AG08395 (cell line): ENCODE measurements around the gene CPED1.
"Not testable (repeated sequence)": the region's sequence is repeated elsewhere in the genome, so short reads cannot be mapped to it uniquely, and the experiment has no call there.

ENCODE experiments used
- DNase-seq: peaks from one replicate; pipeline ENCODE4 v3.0.0; 2012; ENCODE audit warnings: mixed read lengths, low spot score

Gene CPED1

GRCh38 chr7:121286186-121286585, 297.7 kb downstream of the CPED1 start:
- no peak for DNase-seq

- DNase-seq: peak; percentile 44
Measured at GRCh38 chr7:121286742-121287734, 298.5 kb downstream of the CPED1 start.

- DNase-seq: peak; percentile 50
Measured at GRCh38 chr7:121288894-121289293, 300.4 kb downstream of the CPED1 start.

DNA sequence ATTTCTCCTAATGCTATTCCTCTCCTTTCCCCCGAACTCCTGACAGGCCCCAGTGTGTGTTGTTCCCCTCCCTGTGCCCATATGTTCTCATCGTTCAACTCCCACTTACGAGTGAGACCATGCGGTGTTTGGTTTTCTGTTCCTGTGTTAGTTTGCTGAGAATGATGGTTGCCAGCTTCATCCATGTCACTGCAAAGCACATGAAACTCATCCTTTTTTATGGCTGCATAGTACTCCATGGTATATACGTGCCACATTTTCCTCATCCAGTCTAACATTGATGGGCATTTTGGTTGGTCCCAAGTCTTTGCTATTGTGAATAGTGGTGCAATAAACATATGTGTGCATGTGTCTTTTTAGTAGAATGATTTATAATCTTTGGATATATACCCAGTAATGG, 301.4 kb downstream of the CPED1 start:
- DNase-seq: not testable (repeated sequence)

DNA sequence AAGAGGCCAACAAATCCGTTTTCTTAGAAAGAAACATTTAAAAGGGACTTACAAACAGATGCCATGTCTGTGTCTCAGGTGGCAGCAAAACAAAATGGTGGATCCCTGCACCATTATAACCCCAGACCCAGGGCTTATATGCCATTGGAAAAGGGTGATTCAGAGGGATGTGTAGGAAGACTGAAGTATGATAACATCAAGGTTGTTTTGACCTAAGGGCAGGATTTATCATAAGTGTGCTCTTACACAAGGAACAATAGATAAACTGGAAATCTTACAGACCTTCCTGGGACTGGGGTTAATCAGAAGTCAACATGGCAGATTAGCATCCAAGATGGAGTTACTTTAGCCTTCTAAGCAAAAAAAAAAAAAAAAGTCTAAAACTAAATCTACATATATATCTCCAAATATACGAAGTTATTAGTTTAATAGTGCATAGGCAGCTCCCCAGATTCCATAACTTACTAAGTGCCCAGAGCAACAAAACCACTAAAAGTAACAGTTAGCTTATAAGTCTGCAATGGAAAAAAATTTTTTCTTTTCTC, 306.0 kb downstream of the CPED1 start:
- no peak for DNase-seq

DNA sequence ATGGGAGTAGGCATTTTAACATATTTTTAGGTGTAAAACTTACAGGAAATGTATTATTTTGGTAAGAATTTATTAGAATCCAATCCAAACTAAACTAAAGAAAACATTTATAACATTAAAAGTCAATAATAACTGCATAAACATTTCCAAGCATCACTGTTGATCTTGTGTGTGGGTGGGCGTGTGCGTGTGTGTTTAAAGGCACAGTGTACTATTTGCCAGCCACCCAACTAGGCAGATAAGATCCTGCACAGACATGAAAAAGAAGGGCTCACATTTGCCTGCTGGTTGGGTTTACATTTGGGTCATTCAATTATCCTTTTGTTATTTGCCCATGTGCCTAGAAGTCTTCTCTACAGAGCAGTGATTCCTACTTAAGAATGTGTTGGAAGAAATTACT, 309.3 kb downstream of the CPED1 start:
- no peak for DNase-seq

GRCh38 chr7:121298831-121299239, 310.3 kb downstream of the CPED1 start:
- DNase-seq: no peak

GRCh38 chr7:121300685-121301420, 312.3 kb downstream of the CPED1 start:
- DNase-seq: no peak

GRCh38 chr7:121301446-121302213, 313.1 kb downstream of the CPED1 start:
- no peak for DNase-seq

- DNase-seq: peak; percentile 59
Measured at GRCh38 chr7:121302214-121302745, 313.8 kb downstream of the CPED1 start.

- DNase-seq: no peak
Measured at GRCh38 chr7:121303422-121304101, 315.1 kb downstream of the CPED1 start.

- DNase-seq: no peak
Measured at GRCh38 chr7:121304102-121304658, 315.7 kb downstream of the CPED1 start.

DNA sequence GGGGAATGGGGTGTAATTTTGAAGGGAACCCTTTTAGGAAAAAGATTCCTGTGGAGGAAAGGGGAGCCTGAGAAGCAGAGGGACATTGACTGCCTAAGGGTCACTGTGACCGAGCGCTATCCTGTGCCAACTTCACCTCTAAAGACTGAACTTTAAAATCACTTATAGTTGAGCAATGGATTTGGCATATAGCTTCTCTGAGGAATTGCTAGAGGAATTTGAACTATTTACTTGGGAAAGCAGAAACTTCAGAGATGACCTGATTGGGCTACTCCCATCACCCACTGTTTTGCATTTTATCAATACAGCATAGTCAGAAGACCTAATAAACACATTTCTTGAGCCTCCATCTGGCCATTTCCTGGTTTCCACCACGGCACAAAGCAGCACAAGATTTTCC, 316.6 kb downstream of the CPED1 start:
- peak; percentile 31 for DNase-seq

DNA sequence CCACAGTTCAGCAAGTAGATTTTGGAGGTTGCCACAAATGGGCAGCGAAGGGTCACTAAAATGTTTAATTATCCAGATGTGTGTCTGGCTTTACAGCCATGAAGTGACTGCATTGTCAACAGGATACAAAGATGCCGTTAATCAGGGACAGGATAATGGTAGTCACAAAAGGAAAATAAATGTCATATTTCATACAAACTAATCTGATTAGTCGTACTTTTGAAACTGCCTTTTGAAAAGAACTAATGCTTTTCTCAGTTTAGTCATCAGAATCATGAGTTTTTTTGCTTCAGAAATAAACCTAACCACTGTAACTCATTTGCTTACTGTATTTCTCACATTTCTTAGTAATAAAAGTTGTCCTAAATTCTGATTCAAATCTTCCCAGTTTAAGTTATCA, 318.1 kb downstream of the CPED1 start:
- DNase-seq: no peak

DNA sequence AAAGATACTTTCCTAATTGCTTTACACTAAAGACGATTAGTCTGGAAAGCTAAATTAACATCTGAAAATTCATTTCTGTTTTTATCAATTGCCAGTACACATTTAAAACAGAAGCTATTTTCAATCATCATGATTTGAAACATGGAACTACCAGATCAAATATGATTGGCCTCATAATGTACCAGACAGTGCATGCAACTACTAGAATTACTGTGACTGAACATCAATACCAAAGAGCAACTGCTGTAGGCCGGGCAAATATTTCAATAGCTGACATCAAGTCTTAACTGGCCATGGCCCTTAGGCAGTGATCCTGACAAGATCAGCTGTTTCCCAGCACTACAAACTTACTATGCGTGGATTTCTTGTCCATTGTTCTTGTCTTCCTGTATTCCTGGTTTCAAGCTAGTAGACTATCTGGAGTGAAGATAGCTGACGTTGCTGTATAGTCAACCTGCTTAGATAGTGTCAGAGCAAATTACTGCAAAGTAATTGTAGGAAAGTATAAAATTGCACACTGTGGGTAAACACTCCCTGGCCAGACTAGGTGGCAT, 318.6 kb downstream of the CPED1 start:
- DNase-seq: no peak

- DNase-seq: no peak
Measured at GRCh38 chr7:121313220-121313792, 324.8 kb downstream of the CPED1 start.

GRCh38 chr7:121313793-121314676, 325.5 kb downstream of the CPED1 start:
- DNase-seq: peak; percentile 51

DNA sequence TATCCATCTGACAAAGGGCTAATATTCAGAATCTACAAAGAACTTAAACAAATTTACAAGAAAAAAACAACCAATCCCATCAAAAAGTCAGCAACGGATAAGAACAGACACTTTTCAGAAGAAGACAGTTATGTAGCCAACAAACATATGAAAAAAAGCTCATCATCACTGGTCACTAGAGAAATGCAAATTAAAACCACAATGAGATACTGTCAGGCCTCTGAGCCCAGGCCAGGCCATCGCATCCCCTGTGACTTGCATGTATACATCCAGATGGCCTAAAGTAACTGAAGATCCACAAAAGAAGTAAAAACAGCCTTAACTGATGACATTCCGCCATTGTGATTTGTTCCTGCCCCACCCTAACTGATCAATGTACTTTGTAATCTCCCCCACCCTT, 326.7 kb downstream of the CPED1 start:
- DNase-seq: not testable (repeated sequence)

DNA sequence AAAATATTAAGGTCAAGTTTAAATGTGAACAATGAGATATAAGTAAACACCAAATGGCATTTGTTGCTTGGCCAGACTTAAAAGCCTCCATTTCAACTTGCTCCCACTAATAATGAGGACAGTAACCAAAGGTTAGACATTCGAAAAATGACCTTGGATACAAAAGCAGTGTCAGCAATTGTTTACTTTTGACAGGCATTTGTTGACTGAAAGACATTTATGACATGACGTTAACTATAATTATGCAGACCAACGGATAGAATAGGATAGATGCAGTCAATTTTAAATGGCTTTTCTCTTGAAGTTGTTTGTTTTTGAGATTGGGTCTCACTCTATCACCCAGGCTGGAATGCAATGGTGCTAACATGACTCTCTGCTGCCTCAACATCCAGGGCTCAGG, 333.9 kb downstream of the CPED1 start:
- DNase-seq: no peak
